GM15510 (cell line): ENCODE measurements around the gene BHLHE41.

ENCODE experiments used
- POLR2A ChIP-seq: IDR thresholded peaks from 3 replicates; pipeline ENCODE4 v1.6.1; 2011; ENCODE audit warnings: borderline replicate concordance; ENCODE audit not compliant: insufficient read length; ENCODE audit errors: extremely low read depth

The BHLHE41 gene

DNA sequence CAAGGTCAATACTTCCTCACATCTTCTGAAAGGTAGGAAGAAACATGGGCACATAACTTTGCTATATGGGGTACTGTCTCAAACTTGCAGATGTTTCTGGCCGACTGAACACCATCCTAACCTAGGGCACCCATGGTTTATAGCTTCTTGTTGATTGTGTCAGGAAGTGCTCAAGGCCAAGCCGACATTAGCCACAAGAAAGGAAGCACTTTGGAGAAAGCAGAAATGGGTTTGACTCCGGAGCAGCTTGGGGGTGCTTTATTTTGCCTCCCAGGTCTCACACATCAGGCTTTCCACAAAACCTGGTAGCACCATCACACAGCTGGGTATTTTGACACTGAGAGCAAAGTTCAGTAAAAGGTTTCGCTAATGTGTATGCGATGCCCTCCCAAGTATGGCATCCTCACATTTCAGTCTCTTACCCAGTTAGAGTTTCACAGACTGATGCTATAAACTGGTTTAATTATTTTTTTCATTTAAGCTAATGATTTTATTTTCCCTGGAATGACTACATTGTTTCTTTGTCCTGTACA lies 25.2 kb upstream of the BHLHE41 start:
- TF ChIP-seq POLR2A: no peak

DNA sequence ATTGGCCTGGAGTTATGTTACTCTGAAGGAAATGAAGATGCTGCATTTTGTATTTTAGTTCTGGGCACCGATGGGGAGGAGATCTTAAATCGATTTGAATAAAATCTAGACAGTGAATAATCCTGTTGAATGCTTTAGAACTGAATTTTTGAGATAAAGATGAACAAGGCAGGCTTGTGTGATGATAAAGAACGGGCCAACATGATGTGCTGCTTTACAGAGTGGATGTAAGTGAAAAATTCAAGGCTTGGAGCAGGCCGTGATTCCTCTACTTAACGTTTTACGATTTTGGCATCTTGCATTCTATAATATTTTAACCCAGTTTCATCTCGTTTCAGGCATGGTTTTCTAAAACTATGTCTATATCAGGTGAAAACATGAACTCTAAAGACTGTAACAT lies 23.5 kb upstream of the BHLHE41 start:
- no peak for TF ChIP-seq POLR2A

DNA sequence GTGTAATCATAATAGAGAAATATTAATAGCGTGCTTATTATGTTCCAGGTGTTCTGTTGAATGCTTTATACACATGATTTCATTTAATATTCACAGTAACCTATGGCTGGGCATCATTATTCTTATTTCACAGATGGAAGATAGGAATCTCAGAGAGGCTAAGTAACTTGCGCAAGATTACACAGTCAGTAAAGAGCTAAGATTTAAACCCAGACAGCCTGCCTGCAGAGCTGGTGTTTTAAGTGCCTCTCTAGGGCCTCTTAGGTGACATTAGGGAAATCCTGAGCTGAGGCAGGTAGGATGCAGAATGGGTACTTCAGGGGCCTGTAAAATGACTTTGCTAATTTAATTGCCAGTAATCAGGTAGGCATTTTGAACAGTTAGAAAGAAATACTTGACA lies 18.5 kb upstream of the BHLHE41 start:
- TF ChIP-seq POLR2A: no peak

DNA sequence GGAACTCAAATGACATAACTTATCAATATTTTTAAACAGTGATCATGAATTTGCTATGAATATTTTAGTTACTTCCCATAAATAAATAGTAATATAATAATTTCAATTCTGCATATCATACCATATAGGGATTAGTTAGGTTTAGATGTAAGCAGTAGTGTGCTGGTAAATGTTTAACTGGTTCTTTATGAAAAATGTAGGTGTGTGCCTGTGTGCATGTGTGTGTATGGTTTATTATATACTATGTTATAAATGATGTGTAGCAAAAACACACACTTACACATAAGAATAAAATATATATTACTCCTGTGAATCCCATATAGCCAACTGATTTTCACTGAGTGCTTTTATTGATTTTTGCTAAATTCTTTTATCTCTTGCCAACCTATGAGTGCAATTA lies 14.0 kb upstream of the BHLHE41 start:
- TF ChIP-seq POLR2A: no peak

DNA sequence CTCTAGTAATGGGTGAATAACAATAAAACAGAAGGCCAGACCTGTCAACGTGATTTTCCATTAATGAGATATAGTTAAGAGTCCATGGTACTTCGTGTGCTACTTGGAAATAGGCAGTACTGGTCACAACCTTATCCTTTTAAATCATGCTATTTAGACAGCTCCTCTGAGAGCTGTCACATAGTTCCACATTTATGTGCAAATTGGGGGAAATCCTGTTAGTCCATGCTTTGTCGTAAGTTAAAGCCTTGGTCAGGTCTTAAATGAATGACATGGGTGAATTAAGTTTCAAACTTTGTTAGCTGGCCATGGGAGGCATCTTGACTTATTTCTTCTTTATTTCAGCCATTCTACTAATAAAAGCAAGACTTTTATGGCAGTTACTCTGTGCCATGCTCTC lies 11.9 kb upstream of the BHLHE41 start:
- TF ChIP-seq POLR2A: no peak

DNA sequence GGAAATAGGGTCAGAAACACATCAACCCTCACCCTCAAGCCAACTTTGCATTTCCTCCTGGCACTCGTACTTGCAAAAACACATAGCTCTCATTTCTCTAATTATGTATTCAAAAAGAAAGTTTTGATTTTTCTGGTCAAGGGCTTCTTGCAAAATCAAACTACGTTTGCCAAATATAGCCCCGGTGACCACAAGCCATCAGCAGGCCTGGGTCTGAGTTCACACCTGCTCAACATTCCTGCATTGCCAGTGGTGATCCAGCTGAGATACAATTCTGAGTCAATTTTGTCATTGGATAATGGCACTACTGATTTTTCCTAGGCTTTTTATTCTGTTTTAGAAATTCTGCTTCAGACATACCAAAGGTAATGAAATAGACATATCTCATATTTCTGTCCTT lies 10.7 kb upstream of the BHLHE41 start:
- TF ChIP-seq POLR2A: no peak

DNA sequence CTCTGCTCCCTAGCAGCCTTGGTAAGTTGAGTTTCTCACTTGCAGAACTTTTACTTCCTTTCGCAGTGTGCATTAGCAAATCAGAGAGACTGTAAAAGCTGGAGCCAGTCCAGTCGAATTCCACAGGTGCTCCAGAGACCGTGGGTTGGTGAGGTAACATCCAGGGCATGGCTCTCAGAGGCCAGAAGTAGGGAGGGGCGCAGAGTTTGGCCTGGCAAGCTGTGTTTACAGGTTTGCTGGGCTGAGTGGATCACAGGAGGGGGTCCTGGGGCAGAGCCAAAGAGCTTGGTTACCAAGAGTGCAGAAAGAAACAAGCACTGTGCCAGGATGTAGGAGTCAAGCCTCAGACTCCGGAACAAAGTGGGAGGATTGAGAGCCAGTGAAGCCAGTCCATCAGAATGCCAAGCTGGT lies 10.2 kb upstream of the BHLHE41 start:
- TF ChIP-seq POLR2A: no peak

DNA sequence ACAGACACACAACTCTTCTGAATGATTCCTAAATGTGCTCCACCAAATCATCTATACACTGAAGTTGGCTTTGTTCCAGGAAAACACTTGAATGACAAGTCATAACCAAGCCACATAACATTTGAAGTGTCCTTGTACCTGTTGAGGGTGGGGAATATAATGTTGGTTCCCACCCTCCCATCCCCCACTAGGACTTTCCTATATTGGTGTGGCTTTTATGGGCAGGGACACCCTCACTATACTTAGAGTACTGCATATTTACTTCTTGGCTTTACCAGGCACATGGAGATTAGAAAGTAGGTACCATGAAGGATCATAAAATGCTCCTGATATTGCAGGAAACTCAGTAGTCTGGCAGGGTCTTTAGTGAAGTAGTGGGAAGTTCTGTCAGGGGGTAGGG lies 9.7 kb upstream of the BHLHE41 start:
- TF ChIP-seq POLR2A: no peak

DNA sequence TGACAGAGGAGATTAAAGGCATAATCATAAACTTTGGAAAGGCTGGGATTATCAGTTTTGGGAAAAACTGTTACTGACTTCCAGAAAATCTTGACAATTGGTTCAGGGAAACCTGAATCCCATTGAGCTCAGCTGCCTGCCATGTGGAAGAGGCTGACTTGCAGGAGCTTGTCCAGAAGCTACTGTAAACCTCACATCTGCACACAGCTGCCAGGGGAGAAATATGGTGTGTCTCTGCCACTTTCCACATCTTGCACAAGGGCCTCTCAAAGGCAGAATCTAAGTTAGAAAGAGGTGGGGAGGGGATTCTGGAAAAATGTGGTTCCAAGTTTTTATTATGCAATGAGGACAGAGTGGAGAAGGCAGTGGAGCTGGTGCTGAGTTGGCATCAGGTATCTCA lies 8.7 kb upstream of the BHLHE41 start:
- TF ChIP-seq POLR2A: no peak

DNA sequence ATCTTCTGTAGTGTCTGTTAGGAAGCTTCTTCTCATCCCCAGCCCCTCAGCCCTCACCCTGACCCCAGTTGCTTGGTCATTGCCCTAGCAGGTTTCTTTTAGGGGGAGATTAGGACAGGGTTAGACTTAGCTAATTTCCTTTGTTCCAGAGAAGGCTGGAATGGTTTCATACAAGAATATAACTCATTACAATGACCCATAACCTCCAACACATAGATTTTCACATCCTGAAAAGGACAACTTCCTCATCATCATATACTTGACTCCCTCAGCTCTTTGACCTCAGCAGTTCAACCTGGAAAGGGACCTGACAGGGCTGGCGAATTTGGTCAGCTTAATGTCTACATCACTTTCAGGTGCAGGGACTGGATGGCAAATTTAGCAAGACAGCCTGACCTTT lies 8.0 kb upstream of the BHLHE41 start:
- no peak for TF ChIP-seq POLR2A

DNA sequence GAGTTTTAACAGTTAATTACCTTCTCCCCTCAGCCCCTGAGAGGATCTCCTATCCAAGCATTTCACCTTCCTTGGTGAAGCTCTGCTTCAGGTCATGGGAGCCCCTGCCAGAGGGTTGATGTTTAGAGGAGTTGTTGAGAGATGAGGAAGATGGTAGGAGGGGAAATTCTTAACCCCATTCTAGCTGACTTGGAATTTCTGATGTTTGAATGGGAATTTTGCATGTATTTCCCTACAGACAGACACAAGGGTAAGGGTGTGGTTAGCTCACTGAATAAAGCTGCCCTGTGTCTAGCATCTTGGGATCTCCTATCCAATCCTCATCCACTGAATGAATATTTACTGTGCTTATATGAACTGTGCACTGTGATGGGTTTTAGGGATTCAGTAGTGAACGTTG lies 7.1 kb upstream of the BHLHE41 start:
- no peak for TF ChIP-seq POLR2A

DNA sequence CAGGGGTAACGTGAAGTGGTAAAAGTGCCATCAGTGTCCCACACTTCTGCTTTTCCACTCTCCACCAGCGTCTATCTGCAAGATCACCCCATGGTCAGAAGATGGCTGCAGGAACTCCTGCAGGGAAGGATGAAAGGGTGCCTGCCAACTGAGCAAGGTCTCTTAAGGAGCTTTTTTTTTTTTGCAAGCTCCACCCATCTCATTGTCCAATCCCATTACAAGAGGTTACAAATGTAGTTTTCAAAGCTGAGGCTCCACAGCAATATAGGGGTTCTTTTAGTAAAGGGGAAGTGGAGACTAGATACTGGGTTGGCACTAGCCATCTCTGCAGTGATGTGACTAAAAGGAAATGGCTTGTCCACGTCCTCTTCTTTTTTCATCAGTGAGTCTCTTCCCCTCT lies 5.9 kb upstream of the BHLHE41 start:
- no peak for TF ChIP-seq POLR2A

DNA sequence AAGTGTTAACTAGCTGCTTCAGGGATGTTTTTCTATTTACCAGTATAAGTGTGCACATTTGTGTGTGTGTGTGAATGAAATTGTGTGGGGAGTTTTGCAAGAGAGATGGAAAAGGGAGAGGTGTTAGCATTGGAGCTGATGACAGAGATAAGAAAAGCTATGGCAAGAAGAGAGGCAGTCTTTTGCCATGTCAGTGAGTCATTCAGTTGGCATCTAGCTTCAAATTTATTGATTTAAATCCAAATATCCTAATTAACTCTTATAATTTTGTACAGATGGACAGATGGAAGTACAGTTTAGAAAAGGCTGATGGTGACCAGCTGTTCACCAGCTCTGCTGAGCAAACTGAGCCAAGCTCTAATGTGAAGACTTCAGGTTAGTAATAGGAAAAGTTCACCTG lies 3.3 kb upstream of the BHLHE41 start:
- TF ChIP-seq POLR2A: no peak

DNA sequence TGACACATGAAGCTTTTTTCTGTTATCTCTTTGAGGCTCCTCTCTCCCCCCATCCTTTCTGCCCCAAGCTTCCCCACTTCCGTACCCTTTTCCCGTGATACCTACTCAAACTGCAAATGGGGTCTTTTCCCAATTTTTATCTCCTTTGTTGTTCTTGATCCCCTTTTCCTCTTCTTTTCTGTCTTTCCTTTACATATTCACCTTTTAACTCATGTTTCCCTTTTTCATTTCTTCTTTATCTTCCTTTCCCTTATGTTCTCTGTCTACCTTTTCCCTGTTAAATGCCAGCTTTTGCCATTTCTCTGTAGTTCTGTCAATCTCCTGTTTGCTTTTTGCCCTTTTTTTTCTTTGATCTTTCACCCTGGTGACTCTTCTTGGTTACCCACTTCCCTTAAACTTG lies 2.6 kb upstream of the BHLHE41 start:
- TF ChIP-seq POLR2A: no peak

DNA sequence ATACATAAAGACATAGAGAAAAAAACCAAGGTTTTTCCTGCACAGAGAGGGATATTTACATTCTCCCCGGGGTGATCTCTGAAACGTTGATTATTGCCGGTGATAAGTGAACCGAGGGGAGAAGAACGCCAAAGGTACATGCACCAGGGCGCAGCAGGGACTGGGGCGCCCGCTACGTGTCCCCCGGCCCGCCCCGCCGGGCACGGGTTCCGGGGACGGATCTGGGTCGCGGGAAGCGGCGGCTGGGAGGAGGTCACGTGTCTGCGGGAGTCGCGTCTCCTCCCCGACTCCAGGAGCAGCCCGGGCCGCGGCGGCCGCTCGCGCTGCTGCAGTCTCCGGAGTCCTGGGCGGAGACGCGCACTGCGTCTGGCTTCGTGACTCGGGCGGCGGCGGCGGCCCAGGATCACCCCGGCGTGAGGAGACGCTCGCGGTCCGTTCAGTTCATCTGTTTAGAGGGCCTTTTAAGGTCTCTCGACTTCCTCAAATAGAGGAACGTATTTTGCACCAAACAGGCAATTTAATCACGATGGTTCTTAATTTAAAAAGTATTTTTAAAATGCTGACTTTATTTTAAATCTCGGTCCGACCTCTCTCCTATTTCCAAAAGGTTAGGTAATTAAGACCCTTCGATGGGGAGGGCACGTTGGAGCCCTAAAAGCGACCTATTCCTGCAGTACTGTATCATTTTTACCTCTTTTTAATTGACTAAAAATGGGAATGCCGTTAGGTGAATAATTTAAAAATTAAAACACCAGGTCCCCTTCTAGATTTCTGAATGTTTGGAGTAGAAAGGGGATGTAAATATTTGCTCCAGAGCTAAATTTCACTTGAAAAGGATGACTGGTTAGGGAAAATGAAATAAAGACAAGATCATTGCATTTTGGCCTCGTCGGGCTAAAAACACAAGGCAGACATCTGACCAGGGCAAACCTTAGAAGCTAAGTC lies 1.8 kb upstream of the BHLHE41 start:
- TF ChIP-seq POLR2A: no peak
